HG03025 (cell line): ENCODE results near the gene LRBA.
A peak's percentile ranks its signal among the peaks of the same experiment; 100 is the strongest.
"Not testable (repeated sequence)": the region's sequence is repeated elsewhere in the genome, so short reads cannot be mapped to it uniquely, and the experiment has no call there.

ENCODE experiments used
- ATAC-seq: cut with Tn5 transposase; IDR thresholded peaks from one replicate; pipeline ENCODE4 v1.9.1; 2021; ENCODE audit warnings: mild to moderate bottlenecking, moderate library complexity; ENCODE audit not compliant: unreplicated experiment, low FRiP score

LRBA gene

DNA sequence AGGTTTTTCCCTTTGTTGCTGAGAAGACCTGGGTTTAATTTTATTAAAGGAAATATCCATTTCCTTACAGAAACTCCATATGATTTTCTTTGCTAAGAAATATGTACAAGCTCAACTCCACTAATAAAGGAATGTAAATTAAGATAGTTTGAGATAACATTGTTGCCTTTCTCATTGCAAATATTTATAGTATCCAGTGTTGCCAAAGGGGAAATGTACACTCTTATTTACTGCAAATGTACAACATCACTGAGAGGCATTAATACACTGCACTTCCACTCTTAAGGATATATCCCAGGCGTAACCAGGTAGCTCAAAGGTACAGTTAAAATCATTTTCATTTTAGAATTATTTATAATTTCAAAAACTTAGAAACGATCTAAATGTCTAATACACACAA lies 7.5 kb upstream of the LRBA start:
- ATAC-seq: no peak

- no peak for ATAC-seq
Measured at GRCh38 chr4:151021637-151022334, 6.7 kb upstream of the LRBA start.

DNA sequence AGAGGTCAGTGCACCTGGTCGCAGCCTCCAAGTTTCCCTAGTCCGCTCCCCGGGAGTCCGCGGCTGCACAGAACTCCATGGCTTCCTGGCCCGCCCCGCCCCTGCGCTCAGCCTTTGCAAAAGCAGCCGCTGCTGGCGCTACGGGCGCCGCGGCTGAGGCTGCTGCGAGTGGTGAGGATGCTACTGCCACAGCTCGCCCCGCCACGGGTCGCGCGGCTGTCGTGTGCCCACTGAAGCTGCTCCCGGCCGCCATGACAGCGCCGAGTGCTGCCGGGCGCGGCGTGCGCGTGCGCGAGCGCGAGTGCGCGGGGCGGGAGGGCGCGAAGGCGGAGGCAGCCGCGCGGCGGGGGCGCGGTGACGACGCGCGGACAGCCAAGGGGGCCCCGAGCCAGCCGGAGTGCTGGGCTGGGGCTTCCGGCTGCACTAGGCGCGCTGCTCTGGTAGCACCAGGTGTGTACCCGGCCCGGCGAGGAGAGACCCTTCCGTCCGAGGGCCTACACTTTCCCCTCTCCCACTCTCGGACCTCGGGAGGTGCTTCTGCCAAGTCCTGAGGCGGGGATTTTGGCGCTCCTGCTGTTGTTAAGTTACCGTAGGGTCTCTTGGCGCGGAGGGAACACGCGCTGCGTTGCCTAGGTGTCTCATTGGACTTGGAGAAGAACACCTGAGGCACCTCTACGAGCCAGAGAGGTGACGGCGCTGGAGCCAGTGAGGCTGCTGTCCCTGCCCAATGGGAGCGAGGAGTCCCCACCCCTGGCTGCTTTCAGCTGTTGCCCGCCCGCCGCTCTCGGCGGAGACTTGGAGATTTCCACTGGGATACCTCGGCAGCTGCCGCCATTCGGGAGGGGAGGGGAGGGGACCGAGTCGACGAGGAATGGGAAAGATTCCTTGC lies 619 bp upstream of the LRBA start:
- ATAC-seq: peak; percentile 70

DNA sequence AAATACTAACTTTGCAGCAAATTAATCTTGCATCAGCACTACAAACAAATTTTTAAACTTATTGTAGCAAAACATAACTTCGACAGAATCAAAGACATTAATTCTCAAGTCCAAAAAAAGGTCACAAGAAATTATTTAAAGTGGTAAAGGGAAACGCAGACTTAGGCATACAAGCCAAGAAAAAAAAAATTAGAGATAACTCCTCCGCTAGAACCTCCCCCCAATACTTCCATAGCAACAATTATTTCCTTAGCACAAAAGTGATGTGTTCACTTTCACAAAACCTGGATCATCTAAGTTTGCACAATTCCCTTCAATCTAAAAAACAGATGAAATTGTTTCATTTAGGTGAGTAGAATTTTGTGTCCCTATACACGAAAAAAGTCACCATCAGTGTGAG lies 1.1 kb downstream of the LRBA start:
- ATAC-seq: no peak

GRCh38 chr4:151013491-151013890 lies 1.6 kb downstream of the LRBA start:
- no peak for ATAC-seq

GRCh38 chr4:151012820-151013219 lies 2.3 kb downstream of the LRBA start:
- no peak for ATAC-seq

DNA sequence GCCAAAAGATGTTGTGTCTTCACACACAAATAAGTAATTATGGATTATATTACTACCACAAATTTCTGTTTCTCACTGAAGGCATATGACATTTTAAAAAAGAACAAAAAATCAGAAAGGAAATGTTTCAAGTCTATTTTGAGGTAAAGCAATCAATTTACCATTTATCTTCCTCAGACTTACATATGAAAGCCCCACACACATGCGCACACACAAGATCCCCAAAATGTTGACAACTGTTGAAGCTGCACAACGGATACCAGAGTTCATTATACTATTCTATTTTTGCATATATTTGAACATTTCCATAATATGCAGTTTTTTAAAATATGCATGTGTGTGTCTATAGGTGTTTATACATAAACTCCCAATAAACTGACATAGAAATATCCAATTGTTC lies 2.7 kb downstream of the LRBA start:
- no peak for ATAC-seq

- ATAC-seq: no peak
Measured at GRCh38 chr4:151004222-151004621, 10.9 kb downstream of the LRBA start.

DNA sequence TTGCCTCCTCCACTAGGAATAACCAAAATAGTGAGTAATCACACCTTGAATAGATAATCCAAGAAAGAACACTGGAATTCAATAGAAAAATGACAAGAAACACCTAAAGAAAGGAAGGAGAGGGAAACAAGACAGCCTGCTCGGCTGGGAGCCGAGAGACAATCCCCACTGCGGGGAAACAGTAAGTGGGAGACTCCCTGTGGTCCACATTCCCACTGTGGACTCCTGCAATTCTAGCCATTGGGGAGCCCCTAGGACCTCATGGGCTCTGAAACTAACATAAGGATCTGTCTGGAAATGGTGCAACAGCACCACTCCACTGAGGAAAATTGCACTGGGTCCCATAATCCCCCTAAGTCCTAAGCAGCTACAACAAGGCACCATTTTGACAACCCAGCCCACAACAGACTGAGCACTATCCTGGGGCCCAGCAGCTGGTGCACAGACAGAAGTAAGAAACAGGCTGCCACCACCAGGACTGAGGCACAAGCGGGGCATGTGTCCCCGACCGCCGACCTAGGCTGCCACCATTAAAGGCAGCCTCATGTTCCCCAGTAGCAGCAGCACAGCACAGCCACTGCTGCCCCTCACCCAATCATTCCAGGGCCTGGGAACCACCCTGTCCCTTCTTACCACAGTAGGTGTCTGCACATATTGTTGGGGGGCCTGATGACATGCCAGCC lies 14.2 kb downstream of the LRBA start:
- ATAC-seq: no peak

GRCh38 chr4:150999086-150999485 lies 16.0 kb downstream of the LRBA start:
- no peak for ATAC-seq

DNA sequence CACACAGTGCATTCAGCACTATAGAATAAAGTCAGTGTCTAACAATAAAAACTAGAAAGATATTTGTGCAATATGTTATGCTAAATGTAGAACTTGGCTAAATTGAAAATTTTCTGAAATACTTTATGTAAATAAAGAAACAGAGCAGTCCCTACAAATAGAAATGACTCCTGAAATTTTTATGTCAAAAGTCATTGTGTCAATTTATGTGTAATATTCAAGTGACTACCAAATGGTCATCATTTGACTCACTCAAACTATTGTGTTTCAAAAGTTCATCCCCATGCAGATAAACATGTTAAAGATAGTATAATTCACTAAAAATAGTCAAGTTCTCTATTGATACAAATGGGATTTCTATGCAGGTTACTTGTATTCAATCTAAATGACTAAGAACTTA lies 17.9 kb downstream of the LRBA start:
- no peak for ATAC-seq

- no peak for ATAC-seq
Measured at GRCh38 chr4:150994721-150995120, 20.4 kb downstream of the LRBA start.

DNA sequence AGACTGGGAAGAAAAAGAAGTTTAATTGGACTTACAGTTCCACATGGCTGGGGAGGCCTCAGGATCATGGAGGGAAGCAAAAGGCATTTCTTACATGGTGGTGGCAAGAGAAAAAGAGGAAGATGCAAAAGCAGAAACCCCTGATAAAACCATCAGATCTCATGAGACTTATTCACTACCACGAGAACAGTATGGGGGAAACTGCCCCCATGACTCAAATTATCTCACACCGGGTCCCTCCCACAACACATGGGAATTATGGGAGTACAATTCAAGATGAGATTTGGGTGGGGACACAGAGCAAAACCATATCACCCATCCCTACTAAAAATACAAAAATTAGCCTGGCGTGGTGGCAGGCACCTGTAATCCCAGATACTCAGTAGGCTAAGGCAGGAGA lies 21.5 kb downstream of the LRBA start:
- not testable (repeated sequence) for ATAC-seq

DNA sequence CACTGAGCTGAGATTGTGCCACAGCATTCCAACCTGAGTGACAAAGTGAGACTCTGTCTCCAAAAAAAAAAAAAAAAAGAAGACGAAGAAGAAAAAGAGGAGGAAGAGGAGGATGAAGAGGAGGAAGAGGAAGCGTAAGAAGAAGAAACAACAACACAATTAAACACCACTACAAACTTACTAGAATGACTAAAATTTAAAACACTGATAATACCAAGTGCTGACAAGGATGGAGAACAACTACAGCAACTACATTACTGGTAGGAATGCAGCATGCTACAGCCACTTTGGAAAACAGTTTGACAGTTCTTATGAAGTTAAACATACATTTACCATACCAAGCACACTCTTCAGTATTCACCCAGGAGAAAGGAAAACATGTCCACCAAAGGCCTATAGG lies 24.1 kb downstream of the LRBA start:
- no peak for ATAC-seq

DNA sequence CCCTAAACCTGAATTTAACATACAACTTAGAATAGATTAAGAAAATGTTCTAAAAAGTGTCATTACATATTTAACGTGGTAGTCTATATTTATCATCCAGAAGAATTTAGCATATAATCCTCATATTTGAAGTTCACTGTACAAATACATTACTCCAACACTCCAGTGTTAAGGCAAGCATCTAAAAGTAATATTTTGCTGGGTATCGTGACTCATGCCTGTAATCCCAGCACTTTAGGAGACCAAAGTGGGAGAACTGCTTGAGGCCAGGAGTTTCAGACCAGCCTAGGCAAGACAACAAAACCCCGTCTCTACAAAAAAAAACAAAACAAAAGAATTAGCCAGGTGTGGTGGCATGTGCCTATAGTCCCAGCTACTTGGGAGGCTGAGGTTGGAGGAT lies 24.8 kb downstream of the LRBA start:
- no peak for ATAC-seq

DNA sequence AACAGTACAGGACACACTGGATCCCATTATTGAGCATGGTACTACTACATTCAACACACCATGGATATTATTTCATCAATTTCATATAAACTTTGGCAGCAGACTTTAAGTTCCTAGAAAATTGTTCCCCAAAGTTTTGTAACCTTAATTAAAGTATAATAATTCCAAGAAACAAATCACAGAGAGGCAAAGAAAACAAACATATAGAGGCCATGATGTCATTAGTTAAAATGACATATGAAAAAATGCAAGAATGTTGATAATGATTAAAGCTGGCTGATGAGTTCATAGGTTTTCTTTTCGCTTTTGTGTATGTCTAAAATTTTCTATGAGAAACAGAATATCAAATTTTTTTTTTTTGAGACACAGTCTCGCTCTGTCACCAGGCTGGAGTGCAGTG lies 26.8 kb downstream of the LRBA start:
- no peak for ATAC-seq

DNA sequence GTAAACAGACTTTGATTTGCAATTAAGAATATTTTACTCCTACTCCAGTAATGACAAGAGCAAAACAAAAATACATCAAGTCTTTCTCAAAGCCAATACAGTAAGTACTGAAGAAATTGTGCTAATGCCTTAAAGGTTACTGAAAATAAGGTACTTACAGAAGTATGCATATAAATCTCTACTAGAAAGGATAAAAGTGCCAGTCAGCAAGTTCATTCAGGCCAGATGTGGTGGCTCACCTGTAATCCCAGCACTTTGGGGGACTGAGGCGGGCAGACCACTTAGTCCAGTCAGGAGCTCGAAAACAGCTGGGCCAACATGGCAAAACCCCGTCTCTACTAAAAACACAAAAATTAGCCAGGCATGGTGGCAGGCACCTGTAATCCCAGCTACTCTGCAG lies 27.9 kb downstream of the LRBA start:
- ATAC-seq: no peak

GRCh38 chr4:150986085-150986484 lies 29.0 kb downstream of the LRBA start:
- no peak for ATAC-seq

- ATAC-seq: no peak
Measured at GRCh38 chr4:150983851-150984250, 31.2 kb downstream of the LRBA start.

- no peak for ATAC-seq
Measured at GRCh38 chr4:150982557-150983233, 32.4 kb downstream of the LRBA start.
